GM21737 (cell line): Measurements from ENCODE around the gene KIF11.
"Not testable (repeated sequence)": the region's sequence is repeated elsewhere in the genome, so short reads cannot be mapped to it uniquely, and the experiment has no call there.

Source experiments
- ATAC-seq: cut with Tn5 transposase; IDR thresholded peaks from one replicate; pipeline ENCODE4 v1.9.1; 2021; ENCODE audit warnings: mild to moderate bottlenecking, moderate library complexity; ENCODE audit not compliant: unreplicated experiment

The KIF11 gene

DNA sequence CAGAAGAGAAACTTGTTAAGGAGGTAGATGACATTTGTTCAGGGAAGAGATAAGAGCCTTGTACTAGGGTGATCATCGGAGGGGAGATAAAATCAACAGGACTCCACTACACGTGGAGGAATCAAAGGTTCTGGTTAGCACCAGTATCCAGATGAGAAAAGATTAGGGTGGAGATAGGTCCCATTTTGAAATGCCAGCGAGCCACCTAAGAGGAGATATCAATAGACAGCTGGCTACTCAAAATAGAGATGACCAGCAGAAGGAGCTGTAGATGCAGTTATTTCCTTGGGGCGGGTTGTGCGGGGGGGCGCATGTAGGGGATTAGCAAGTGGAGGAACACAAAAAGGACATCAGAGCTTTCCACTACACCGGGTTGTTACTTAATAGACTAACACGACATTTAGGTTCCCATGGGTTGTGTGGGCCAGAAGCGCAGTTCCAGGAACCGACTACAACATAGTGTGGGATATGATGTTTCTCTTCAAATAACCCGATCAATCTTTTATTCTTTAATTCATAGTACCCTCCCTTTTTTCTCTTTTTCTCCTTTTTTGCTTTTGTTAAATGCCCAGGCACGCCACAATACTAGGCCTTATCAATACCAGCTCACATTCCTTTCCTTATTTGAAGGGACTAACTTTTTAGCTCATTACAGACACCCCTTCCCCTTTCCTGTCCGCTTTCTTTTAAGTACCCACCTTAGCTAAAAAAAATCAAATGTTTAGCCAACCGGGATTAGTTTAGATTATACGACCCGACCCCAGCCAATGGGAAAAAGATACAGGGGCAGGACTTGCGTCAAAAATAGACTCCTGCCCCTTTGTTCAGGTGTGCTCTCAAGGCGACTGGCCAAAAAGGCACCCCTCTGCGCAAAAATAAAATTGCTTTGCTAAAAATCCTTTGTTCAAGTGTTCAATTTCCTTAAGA lies 2.0 kb upstream of the KIF11 start:
- peak; percentile 2 for ATAC-seq

DNA sequence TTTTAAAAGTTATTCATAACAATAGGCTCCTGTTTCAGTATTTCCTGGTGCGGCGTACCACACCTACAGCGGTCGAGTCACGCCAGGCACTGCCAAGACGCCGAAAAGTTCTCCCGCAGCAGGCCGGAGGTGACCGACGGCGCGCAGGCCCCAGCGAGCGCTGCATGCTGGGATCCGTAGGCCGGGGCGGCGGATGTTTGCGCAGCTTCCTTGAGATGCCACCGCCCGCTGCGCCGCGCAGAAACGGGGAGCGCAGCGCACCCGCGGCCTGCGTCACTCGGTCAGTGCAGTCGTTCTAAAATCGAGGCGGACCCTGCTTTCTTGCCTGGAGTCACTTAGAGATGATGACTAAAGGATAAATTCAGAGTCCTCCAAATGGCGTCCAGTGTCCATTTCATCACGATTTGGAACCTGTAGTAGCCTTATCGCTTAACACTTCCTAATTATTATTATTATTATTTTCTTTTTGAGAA lies 1.3 kb upstream of the KIF11 start:
- ATAC-seq: peak; percentile 76

- no peak for ATAC-seq
Observed at GRCh38 chr10:92593619-92594588, 974 bp downstream of the KIF11 start.

- no peak for ATAC-seq
Observed at GRCh38 chr10:92595505-92595904, 2.6 kb downstream of the KIF11 start.

DNA sequence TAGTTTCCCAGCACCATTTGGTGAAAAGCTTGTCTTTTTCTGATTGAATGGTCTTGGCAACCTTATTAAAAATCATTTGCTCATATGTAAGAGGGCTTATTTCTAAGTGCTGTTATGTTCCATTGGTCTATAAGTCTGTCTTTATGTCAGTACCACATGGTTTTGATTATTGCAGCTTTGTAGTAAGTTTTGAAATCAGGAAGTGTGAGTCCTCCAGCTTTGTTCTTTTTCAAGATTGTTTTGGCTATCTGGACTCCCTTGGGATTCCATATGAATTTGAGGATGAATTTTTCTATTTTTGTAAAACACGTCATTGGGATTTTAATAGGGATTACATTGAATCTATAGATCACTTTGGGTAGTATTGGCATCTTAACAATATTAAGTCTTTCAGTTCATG lies 5.4 kb downstream of the KIF11 start:
- ATAC-seq: no peak

- no peak for ATAC-seq
Observed at GRCh38 chr10:92604841-92605240, 11.9 kb downstream of the KIF11 start.

- no peak for ATAC-seq
Observed at GRCh38 chr10:92615515-92615914, 22.6 kb downstream of the KIF11 start.

- ATAC-seq: no peak
Observed at GRCh38 chr10:92619368-92619767, 26.4 kb downstream of the KIF11 start.

GRCh38 chr10:92627845-92628480 lies 35.0 kb downstream of the KIF11 start:
- no peak for ATAC-seq

GRCh38 chr10:92629945-92630344 lies 37.0 kb downstream of the KIF11 start:
- ATAC-seq: no peak

DNA sequence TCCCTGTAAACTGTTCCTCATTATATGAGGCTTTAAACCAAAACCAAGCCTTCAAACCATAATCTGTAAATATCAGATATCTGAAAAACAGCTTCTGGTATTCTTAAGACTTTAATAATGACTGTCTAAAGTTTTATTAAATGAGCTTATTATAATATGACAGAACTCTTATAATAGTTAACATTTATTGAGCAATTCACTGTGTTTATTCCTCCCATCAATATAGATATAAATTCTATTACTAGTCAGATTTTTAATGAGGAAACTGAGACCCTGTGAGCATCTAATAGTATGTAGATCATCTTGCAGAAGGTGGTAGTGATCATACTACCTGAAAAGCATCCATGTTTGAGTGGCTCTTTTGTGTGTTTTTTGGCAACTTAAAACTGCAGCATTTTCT lies 45.1 kb downstream of the KIF11 start:
- ATAC-seq: no peak

GRCh38 chr10:92640107-92640506 lies 47.2 kb downstream of the KIF11 start:
- no peak for ATAC-seq

GRCh38 chr10:92641492-92641891 lies 48.6 kb downstream of the KIF11 start:
- ATAC-seq: no peak

DNA sequence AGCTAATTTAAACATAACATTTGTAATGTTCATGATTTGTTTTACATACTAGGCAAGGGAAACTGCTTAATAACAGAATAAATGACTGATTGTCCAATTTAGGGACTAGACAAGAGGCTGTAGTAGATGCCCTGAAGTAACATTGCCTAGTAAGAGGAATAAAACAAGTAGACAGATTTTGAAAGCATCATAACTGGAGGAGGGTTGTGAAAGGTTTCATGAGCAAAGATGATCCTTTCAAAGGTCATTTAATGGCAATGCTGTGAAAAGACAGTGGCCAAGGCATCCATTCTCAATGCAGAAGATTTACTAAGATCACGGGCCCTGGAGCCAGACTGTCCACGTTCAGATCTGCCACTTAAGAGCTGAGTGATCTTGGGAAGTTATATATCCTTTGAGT lies 52.0 kb downstream of the KIF11 start:
- ATAC-seq: no peak

- not testable (repeated sequence) for ATAC-seq
Observed at GRCh38 chr10:92650864-92651263, 57.9 kb downstream of the KIF11 start.

GRCh38 chr10:92655426-92655825 lies 62.5 kb downstream of the KIF11 start:
- no peak for ATAC-seq

- no peak for ATAC-seq
Observed at GRCh38 chr10:92656266-92656961, 63.5 kb downstream of the KIF11 start.

- no peak for ATAC-seq
Observed at GRCh38 chr10:92657024-92657423, 64.1 kb downstream of the KIF11 start.

- ATAC-seq: no peak
Observed at GRCh38 chr10:92662848-92663247, 69.9 kb downstream of the KIF11 start.

GRCh38 chr10:92664322-92664721 lies 71.4 kb downstream of the KIF11 start:
- no peak for ATAC-seq
